MM.1S (cell line): ENCODE data around the gene TMED7.

ENCODE experiments used
- DNase-seq: peaks from one replicate; pipeline ENCODE4 v3.0.0-alpha.2; 2015
- H2AFZ ChIP-seq: fragments of 300-600 bp; sonication (generic); 2 replicates; pipeline ENCODE4 v1.6.0; 2016; ENCODE audit warnings: antibody characterized with exemption, low read length
- H3F3A ChIP-seq: fragments of 300-600 bp; sonication (generic); 2 replicates; pipeline ENCODE4 v1.6.1; 2016; ENCODE audit warnings: mild to moderate bottlenecking, antibody characterized with exemption, low read length, moderate library complexity, mixed read lengths; ENCODE audit not compliant: insufficient read depth
- H3K27ac ChIP-seq: fragments of 300-600 bp; sonication (generic); 2 replicates; pipeline ENCODE4 v1.5.1; 2016; ENCODE audit warnings: mild to moderate bottlenecking, low read length
- H3K27me3 ChIP-seq: fragments of 300-600 bp; sonication (generic); replicated peaks from 2 replicates; pipeline ENCODE4 v1.6.0; 2016; ENCODE audit warnings: low read length; ENCODE audit not compliant: insufficient read depth
- H3K36me3 ChIP-seq: fragments of 300-600 bp; sonication (generic); replicated peaks from 2 replicates; pipeline ENCODE4 v1.6.1; 2016; ENCODE audit warnings: mild to moderate bottlenecking, low read length, mixed read lengths; ENCODE audit not compliant: insufficient read depth
- H3K4me1 ChIP-seq: fragments of 300-600 bp; sonication (generic); 2 replicates; pipeline ENCODE4 v1.6.1; 2016; ENCODE audit warnings: low read length, mixed read lengths
- H3K4me2 ChIP-seq: fragments of 300-600 bp; sonication (generic); 2 replicates; pipeline ENCODE4 v1.6.0; 2016; ENCODE audit warnings: low read depth, low read length
- H3K4me3 ChIP-seq: fragments of 300-600 bp; sonication (generic); 2 replicates; pipeline ENCODE4 v1.5.1; 2016; ENCODE audit warnings: low read length, mixed read lengths
- H3K79me2 ChIP-seq: fragments of 300-600 bp; sonication (generic); 2 replicates; pipeline ENCODE4 v1.6.1; 2016; ENCODE audit warnings: mixed run types, low read length, mixed read lengths
- H3K9ac ChIP-seq: fragments of 300-600 bp; sonication (generic); 2 replicates; pipeline ENCODE4 v1.6.1; 2016; ENCODE audit warnings: low read length, mixed read lengths
- H3K9me2 ChIP-seq: fragments of 300-600 bp; sonication (generic); replicated peaks from 2 replicates; pipeline ENCODE4 v1.6.1; 2016; ENCODE audit warnings: mild to moderate bottlenecking, low read length, mixed read lengths; ENCODE audit not compliant: insufficient read depth
- H3K9me3 ChIP-seq: fragments of 300-600 bp; sonication (generic); replicated peaks from 2 replicates; pipeline ENCODE4 v1.6.1; 2016; ENCODE audit warnings: mild to moderate bottlenecking, low read length, mixed read lengths; ENCODE audit not compliant: insufficient read depth
- H4K20me1 ChIP-seq: fragments of 300-600 bp; sonication (generic); 2 replicates; pipeline ENCODE4 v1.6.1; 2016; ENCODE audit warnings: mild to moderate bottlenecking, low read length, moderate library complexity, mixed read lengths; ENCODE audit not compliant: insufficient read depth
- CTCF ChIP-seq: fragments of 300-600 bp; sonication (generic); IDR thresholded peaks from 2 replicates; pipeline ENCODE4 v1.5.1; 2016; ENCODE audit warnings: antibody characterized with exemption, low read length, mixed read lengths
- EZH2 ChIP-seq: fragments of 300-600 bp; sonication (generic); optimal IDR thresholded peaks from 2 replicates; pipeline ENCODE3; 2017; ENCODE audit warnings: low read depth, mild to moderate bottlenecking, antibody characterized with exemption, low read length, mixed read lengths
- EZH2phosphoT487 ChIP-seq: fragments of 300-600 bp; sonication (generic); IDR thresholded peaks from 2 replicates; pipeline ENCODE4 v1.6.1; 2018; ENCODE audit warnings: antibody characterized with exemption, low read length

TMED7 gene

GRCh38 chr5:115611873-115612272, 14.0 kb downstream of the TMED7 start:
- no peak overlapping the region for H3K4me3 ChIP-seq
- no peak for TF ChIP-seq CTCF
- no peak for TF ChIP-seq EZH2phosphoT487
- TF ChIP-seq EZH2 = no peak

GRCh38 chr5:115607935-115608334, 17.9 kb downstream of the TMED7 start:
- H3F3A ChIP-seq = no peaks in the 10 kb centered on the region
- no peak overlapping the region for H3K9ac ChIP-seq
- no peak for DNase-seq
- no peak overlapping the region for H2AFZ ChIP-seq
- H3K4me1 ChIP-seq = no peaks in the 10 kb centered on the region
- H3K4me3 ChIP-seq = no peak overlapping the region
- TF ChIP-seq CTCF = no peak
- TF ChIP-seq EZH2 = no peak
- TF ChIP-seq EZH2phosphoT487 = no peak
- no peaks in the 10 kb centered on the region for H3K79me2 ChIP-seq
- no peak overlapping the region for H3K4me2 ChIP-seq
- H3K9me2 ChIP-seq = no peaks in the 10 kb centered on the region
- no peaks in the 10 kb centered on the region for H4K20me1 ChIP-seq
- no peaks in the 10 kb centered on the region for H3K36me3 ChIP-seq
- no peaks in the 10 kb centered on the region for H3K27me3 ChIP-seq
- H3K9me3 ChIP-seq = no peaks in the 10 kb centered on the region
- H3K27ac ChIP-seq = no peak overlapping the region

More at GRCh38 chr5:115611873-115612272, 14.0 kb downstream of the TMED7 start:
- Histone ChIP-seq H2AFZ (no peak overlapping the region), H3K79me2 (no peaks in the 10 kb centered on the region), H3K9me3 (no peaks in the 10 kb centered on the region), H3K36me3 (no peaks in the 10 kb centered on the region), H3K27me3 (no peaks in the 10 kb centered on the region), H3K4me1 (no peaks in the 10 kb centered on the region), H3K9me2 (no peaks in the 10 kb centered on the region), H3K27ac (no peak overlapping the region), H3F3A (no peaks in the 10 kb centered on the region), H3K9ac (no peak overlapping the region), H3K4me2 (no peak overlapping the region), H4K20me1 (no peaks in the 10 kb centered on the region)
- no peak for DNase-seq

GRCh38 chr5:115605436-115605835, 20.4 kb downstream of the TMED7 start:
- Histone ChIP-seq H3K9me2 (no peaks in the 10 kb centered on the region), H3K79me2 (no peaks in the 10 kb centered on the region), H3K4me2 (no peak overlapping the region), H3K4me1 (no peaks in the 10 kb centered on the region), H3F3A (no peaks in the 10 kb centered on the region; the same call in 1 of the 2 replicates), H3K9ac (no peak overlapping the region), H3K27ac (no peak overlapping the region), H2AFZ (no peak overlapping the region), H3K27me3 (no peaks in the 10 kb centered on the region), H3K9me3 (no peaks in the 10 kb centered on the region), H3K4me3 (no peak overlapping the region), H4K20me1 (no peaks in the 10 kb centered on the region), H3K36me3 (no peaks in the 10 kb centered on the region)
- no peak for DNase-seq
- TF ChIP-seq CTCF = no peak
- TF ChIP-seq EZH2 = no peak
- TF ChIP-seq EZH2phosphoT487 = no peak
